SK-N-SH treated with all-trans-retinoic acid at 6 μM for 48 hours (cell line): ENCODE measurements around the gene DAND5.

Experiments used
- ATAC-seq: fragments of 200-7000 bp; cut with Tn5 transposase; 3 replicates; pipeline ENCODE4 v1.9.1; 2020; ENCODE audit warnings: mild to moderate bottlenecking, moderate library complexity
- BACH2 ChIP-seq: fragments of 250-450 bp; sonication (Bioruptor Pico); IDR thresholded peaks from 2 replicates; pipeline ENCODE4 v1.9.0; 2021; ENCODE audit warnings: mild to moderate bottlenecking, borderline replicate concordance
- CSDC2 ChIP-seq: fragments of 250-450 bp; sonication (Bioruptor Pico); IDR thresholded peaks from 2 replicates; pipeline ENCODE4 v1.5.0; 2020; ENCODE audit warnings: mild to moderate bottlenecking, moderate library complexity
- GLIS3 ChIP-seq: fragments of 250-450 bp; sonication (Bioruptor Pico); IDR thresholded peaks from 2 replicates; pipeline ENCODE4 v1.5.0; 2020; ENCODE audit warnings: mild to moderate bottlenecking, moderate library complexity
- ISL1 ChIP-seq: fragments of 250-450 bp; sonication (Bioruptor Pico); IDR thresholded peaks from 2 replicates; pipeline ENCODE4 v2.1.2; 2022; ENCODE audit warnings: mild to moderate bottlenecking, moderate library complexity
- OSR1 ChIP-seq: fragments of 250-450 bp; sonication (Bioruptor Pico); IDR thresholded peaks from 2 replicates; pipeline ENCODE4 v1.8.0; 2022; ENCODE audit warnings: moderate library complexity, mild to moderate bottlenecking, inconsistent platforms
- PPARA ChIP-seq: fragments of 250-450 bp; sonication (Bioruptor Pico); IDR thresholded peaks from 2 replicates; pipeline ENCODE4 v1.5.0; 2020; ENCODE audit warnings: mild to moderate bottlenecking, borderline replicate concordance
- SNAI2 ChIP-seq: fragments of 250-450 bp; sonication (Bioruptor Pico); IDR thresholded peaks from 2 replicates; pipeline ENCODE4 v1.5.0; 2020; ENCODE audit warnings: mild to moderate bottlenecking, moderate library complexity
- TSHZ2 ChIP-seq: fragments of 250-450 bp; sonication (Bioruptor Pico); IDR thresholded peaks from 2 replicates; pipeline ENCODE4 v1.5.0; 2020; ENCODE audit warnings: mild to moderate bottlenecking, moderate library complexity
- ZC3H10 ChIP-seq: fragments of 250-450 bp; sonication (Bioruptor Pico); IDR thresholded peaks from 2 replicates; pipeline ENCODE4 v1.5.1; 2021; ENCODE audit warnings: mild to moderate bottlenecking, moderate library complexity
- ZFP3 ChIP-seq: fragments of 250-450 bp; sonication (Bioruptor Pico); IDR thresholded peaks from 2 replicates; pipeline ENCODE4 v1.5.0; 2020; ENCODE audit warnings: mild to moderate bottlenecking, moderate library complexity
- ZNF565 ChIP-seq: fragments of 450-650 bp; formaldehyde crosslinking; conservative IDR thresholded peaks from 2 replicates; pipeline ENCODE4 v1.5.0; 2020; ENCODE audit warnings: low read depth, mild to moderate bottlenecking, moderate library complexity
- ZNF70 ChIP-seq: fragments of 450-650 bp; formaldehyde crosslinking; IDR thresholded peaks from 2 replicates; pipeline ENCODE4 v1.5.0; 2020; ENCODE audit warnings: mild to moderate bottlenecking, moderate library complexity
- ZNF8 ChIP-seq: fragments of 450-650 bp; formaldehyde crosslinking; IDR thresholded peaks from 2 replicates; pipeline ENCODE4 v1.5.0; 2020; ENCODE audit warnings: mild to moderate bottlenecking, moderate library complexity
- TF ChIP-seq, protein P1 (sequence below): fragments of 250-450 bp; sonication (Bioruptor Pico); IDR thresholded peaks from 2 replicates; pipeline ENCODE4 v1.5.1; 2021; ENCODE audit warnings: mild to moderate bottlenecking, moderate library complexity
- TF ChIP-seq, protein P2 (sequence below): fragments of 250-450 bp; sonication (Bioruptor Pico); IDR thresholded peaks from 2 replicates; pipeline ENCODE4 v1.5.1; 2020; ENCODE audit warnings: low read depth, mild to moderate bottlenecking, moderate library complexity
- TF ChIP-seq, protein P3 (sequence below): fragments of 250-450 bp; sonication (Bioruptor Pico); IDR thresholded peaks from 2 replicates; pipeline ENCODE4 v1.8.0; 2020; ENCODE audit warnings: mild to moderate bottlenecking, moderate library complexity, borderline replicate concordance

Gene DAND5

DNA sequence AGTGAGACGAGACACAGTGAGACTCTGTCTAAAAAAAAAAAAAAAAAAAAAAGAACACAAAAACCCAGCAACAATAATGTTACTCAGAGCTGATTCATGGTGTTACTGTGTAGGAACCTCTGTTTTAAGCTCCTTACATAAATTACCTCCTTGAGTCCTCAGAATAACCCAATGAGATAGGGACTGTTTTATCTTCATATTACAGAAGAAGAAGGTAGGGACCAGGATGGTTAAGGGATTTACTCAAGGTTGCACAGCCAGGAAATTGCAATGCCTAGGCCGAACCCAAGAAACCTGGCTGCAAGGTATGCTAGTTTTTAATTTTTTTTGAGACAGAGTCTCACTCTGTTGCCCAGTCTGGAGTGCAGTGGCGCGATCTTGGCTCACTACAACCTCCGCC lies 1.5 kb upstream of the DAND5 start:
- TF ChIP-seq ZNF565 (CRISPR knock-in tag), result no peak
- TF ChIP-seq ZNF8 (CRISPR knock-in tag), result no peak
- no peak for TF ChIP-seq GLIS3
- no peak for ATAC-seq

DNA sequence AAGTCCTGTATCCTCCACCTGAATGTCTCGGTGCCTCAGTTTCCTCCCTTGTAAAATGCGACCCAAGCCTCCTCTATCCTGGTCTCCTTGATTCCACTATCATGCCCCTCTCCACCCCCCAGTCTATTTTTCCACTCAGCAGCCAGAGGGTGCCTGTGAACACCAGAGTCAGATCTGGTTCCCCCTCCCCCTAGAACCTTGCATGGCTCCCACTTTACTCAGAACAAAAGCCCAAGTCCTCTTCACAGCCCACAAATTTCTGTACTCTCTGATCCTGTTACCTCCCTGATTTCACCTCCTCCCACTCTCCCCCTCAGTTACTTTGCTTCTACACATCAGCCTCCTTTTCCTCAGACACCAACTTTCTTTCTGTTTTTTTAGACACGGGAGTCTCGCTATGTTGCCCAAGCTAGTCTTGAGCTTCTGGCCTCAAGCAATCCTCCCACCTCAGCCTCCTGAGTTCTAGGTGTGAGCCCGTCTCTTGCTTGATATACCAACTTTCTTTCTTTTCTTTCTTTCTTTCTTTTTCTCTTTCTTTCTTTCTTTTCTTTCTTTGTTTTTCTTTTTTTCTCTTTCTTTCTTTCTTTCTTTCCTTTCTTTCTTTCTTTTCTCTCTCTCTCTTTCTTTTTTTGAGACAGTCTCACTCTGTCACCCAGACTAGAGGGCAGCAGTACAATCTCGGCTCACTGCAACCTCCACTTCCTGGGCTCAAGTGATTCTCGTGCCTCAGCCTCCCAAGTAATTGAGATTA lies 869 bp downstream of the DAND5 start:
- TF ChIP-seq, protein P1, sequence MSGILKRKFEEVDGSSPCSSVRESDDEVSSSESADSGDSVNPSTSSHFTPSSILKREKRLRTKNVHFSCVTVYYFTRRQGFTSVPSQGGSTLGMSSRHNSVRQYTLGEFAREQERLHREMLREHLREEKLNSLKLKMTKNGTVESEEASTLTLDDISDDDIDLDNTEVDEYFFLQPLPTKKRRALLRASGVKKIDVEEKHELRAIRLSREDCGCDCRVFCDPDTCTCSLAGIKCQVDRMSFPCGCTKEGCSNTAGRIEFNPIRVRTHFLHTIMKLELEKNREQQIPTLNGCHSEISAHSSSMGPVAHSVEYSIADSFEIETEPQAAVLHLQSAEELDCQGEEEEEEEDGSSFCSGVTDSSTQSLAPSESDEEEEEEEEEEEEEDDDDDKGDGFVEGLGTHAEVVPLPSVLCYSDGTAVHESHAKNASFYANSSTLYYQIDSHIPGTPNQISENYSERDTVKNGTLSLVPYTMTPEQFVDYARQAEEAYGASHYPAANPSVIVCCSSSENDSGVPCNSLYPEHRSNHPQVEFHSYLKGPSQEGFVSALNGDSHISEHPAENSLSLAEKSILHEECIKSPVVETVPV, result no peak
- peak; percentile 70 for TF ChIP-seq ZNF70
- TF ChIP-seq, all 23 proteins: peak for 1
- ATAC-seq, result no peak

GRCh38 chr19:12973236-12973635 lies 3.9 kb downstream of the DAND5 start:
- ATAC-seq, result no peak
- TF ChIP-seq ZNF70 (no peak), SNAI2 (no peak), ZC3H10 (CRISPR knock-in tag) (no peak), TSHZ2 (no peak), OSR1 (no peak), ZFP3 (CRISPR knock-in tag) (no peak), PPARA (CRISPR knock-in tag) (no peak), BACH2 (CRISPR knock-in tag) (no peak), ISL1 (no peak), ZNF8 (CRISPR knock-in tag) (no peak)
- TF ChIP-seq, protein P2, sequence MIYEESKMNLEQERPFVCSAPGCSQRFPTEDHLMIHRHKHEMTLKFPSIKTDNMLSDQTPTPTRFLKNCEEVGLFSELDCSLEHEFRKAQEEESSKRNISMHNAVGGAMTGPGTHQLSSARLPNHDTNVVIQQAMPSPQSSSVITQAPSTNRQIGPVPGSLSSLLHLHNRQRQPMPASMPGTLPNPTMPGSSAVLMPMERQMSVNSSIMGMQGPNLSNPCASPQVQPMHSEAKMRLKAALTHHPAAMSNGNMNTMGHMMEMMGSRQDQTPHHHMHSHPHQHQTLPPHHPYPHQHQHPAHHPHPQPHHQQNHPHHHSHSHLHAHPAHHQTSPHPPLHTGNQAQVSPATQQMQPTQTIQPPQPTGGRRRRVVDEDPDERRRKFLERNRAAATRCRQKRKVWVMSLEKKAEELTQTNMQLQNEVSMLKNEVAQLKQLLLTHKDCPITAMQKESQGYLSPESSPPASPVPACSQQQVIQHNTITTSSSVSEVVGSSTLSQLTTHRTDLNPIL (CRISPR knock-in tag), result no peak
- TF ChIP-seq, protein P3, sequence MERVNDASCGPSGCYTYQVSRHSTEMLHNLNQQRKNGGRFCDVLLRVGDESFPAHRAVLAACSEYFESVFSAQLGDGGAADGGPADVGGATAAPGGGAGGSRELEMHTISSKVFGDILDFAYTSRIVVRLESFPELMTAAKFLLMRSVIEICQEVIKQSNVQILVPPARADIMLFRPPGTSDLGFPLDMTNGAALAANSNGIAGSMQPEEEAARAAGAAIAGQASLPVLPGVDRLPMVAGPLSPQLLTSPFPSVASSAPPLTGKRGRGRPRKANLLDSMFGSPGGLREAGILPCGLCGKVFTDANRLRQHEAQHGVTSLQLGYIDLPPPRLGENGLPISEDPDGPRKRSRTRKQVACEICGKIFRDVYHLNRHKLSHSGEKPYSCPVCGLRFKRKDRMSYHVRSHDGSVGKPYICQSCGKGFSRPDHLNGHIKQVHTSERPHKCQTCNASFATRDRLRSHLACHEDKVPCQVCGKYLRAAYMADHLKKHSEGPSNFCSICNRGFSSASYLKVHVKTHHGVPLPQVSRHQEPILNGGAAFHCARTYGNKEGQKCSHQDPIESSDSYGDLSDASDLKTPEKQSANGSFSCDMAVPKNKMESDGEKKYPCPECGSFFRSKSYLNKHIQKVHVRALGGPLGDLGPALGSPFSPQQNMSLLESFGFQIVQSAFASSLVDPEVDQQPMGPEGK (CRISPR knock-in tag), result no peak

- no peak; the same call in 2 of the 3 replicates for ATAC-seq
- TF ChIP-seq CSDC2 (CRISPR knock-in tag) (no peak), SNAI2 (no peak), PPARA (CRISPR knock-in tag) (no peak)
- TF ChIP-seq, protein P3 (CRISPR knock-in tag), result no peak
Observed at GRCh38 chr19:12974301-12975220, 5.2 kb downstream of the DAND5 start.
